A549 (cell line): Measurements from ENCODE around the gene TRIM25.

Source experiments
- CBX2 ChIP-seq: fragments of 200-600 bp; sonication (generic); IDR thresholded peaks from 2 replicates; pipeline ENCODE4 v1.6.1; 2016; ENCODE audit warnings: low read depth, mild to moderate bottlenecking, borderline replicate concordance
- CTCF ChIP-seq: fragments of >200 bp; sonication (Bioruptor Twin); formaldehyde crosslinking; IDR thresholded peaks from 3 replicates; pipeline ENCODE4 v1.5.1; 2016
- EP300 ChIP-seq, 2 experiments: fragments of >200 bp; sonication (Bioruptor Twin); formaldehyde crosslinking; IDR thresholded peaks; 2 replicates in 1 of 2; 3 replicates in 1 of 2; pipeline ENCODE4 v1.6.1; 2016 to 2017
- HOXA7 ChIP-seq: fragments of 250-450 bp; sonication (Bioruptor Pico); IDR thresholded peaks from 2 replicates; pipeline ENCODE4 v1.5.0; 2020; ENCODE audit warnings: mild to moderate bottlenecking, moderate library complexity
- MAZ ChIP-seq: fragments of 150-350 bp; IDR thresholded peaks from 2 replicates; pipeline ENCODE4 v1.6.1; 2014; ENCODE audit warnings: antibody characterized with exemption, low read depth, low read length, borderline replicate concordance
- POLR2A ChIP-seq: IDR thresholded peaks from 2 replicates; pipeline ENCODE4 v1.6.1; 2012; ENCODE audit warnings: mild to moderate bottlenecking, low read length
- RARB ChIP-seq: fragments of 250-450 bp; sonication (Bioruptor Pico); IDR thresholded peaks from 2 replicates; pipeline ENCODE4 v1.8.0; 2021; ENCODE audit warnings: mild to moderate bottlenecking, moderate library complexity
- RCOR1 ChIP-seq: fragments of 150-350 bp; IDR thresholded peaks from 2 replicates; pipeline ENCODE4 v1.6.1; 2014; ENCODE audit warnings: antibody characterized with exemption, low read length, low read depth
- RFX5 ChIP-seq: fragments of 450-650 bp; IDR thresholded peaks from 2 replicates; pipeline ENCODE4 v1.7.1; 2014; ENCODE audit warnings: antibody characterized with exemption, mild to moderate bottlenecking, moderate library complexity
- SMC3 ChIP-seq: fragments of >200 bp; sonication (Bioruptor Twin); formaldehyde crosslinking; IDR thresholded peaks from 3 replicates; pipeline ENCODE4 v1.6.1; 2018; ENCODE audit warnings: inconsistent platforms
- ZFP36 ChIP-seq: fragments of 450-650 bp; IDR thresholded peaks from 2 replicates; pipeline ENCODE4 v1.6.1; 2014; ENCODE audit warnings: borderline replicate concordance; ENCODE audit not compliant: partially characterized antibody
- TF ChIP-seq, protein P1 (sequence below): fragments of >200 bp; sonication (Bioruptor Twin); formaldehyde crosslinking; IDR thresholded peaks from 2 replicates; pipeline ENCODE4 v1.6.1; 2016
- TF ChIP-seq, protein P2 (sequence below): fragments of 450-650 bp; IDR thresholded peaks from 2 replicates; pipeline ENCODE4 v1.6.1; 2014; ENCODE audit warnings: antibody characterized with exemption
- TF ChIP-seq, protein P3 (sequence below): fragments of 200-600 bp; sonication (generic); IDR thresholded peaks from 2 replicates; pipeline ENCODE4 v1.6.1; 2016; ENCODE audit warnings: antibody characterized with exemption, mild to moderate bottlenecking, moderate library complexity

DNA sequence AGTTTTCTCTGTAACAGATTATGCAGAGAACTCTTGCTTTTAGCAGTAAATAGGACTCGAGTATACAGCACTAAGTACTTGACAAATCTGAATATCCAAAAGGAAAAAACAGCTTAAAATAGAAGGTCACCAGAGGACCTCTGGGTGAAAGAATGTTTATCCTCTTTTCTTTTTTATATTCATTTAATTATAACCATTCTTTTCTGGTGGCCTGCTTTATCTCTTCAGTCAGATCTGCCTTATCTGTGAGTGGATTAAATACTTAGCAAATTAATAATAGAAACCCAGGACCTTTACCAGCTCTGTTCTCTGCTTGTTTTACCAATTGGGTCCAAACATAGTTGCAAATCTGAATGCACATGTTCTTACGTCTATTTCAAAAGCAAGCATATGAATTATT, 71.3 kb downstream of the TRIM25 start:
- no peak for TF ChIP-seq ZFP36
- TF ChIP-seq POLR2A: no peak
- TF ChIP-seq EP300 (IDR thresholded peaks at IDR 0.05): no peak
- TF ChIP-seq RCOR1: no peak
- no peak for TF ChIP-seq CTCF
- no peak for TF ChIP-seq HOXA7 (CRISPR knock-in tag)
- TF ChIP-seq, protein P1, sequence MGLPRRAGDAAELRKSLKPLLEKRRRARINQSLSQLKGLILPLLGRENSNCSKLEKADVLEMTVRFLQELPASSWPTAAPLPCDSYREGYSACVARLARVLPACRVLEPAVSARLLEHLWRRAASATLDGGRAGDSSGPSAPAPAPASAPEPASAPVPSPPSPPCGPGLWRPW: no peak
- TF ChIP-seq, protein P2, sequence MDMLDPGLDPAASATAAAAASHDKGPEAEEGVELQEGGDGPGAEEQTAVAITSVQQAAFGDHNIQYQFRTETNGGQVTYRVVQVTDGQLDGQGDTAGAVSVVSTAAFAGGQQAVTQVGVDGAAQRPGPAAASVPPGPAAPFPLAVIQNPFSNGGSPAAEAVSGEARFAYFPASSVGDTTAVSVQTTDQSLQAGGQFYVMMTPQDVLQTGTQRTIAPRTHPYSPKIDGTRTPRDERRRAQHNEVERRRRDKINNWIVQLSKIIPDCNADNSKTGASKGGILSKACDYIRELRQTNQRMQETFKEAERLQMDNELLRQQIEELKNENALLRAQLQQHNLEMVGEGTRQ: no peak
- TF ChIP-seq CBX2: no peak
- no peak for TF ChIP-seq RFX5
- no peak for TF ChIP-seq SMC3
- TF ChIP-seq MAZ: no peak
- no peak for TF ChIP-seq RARB (CRISPR knock-in tag)
- TF ChIP-seq, protein P3, sequence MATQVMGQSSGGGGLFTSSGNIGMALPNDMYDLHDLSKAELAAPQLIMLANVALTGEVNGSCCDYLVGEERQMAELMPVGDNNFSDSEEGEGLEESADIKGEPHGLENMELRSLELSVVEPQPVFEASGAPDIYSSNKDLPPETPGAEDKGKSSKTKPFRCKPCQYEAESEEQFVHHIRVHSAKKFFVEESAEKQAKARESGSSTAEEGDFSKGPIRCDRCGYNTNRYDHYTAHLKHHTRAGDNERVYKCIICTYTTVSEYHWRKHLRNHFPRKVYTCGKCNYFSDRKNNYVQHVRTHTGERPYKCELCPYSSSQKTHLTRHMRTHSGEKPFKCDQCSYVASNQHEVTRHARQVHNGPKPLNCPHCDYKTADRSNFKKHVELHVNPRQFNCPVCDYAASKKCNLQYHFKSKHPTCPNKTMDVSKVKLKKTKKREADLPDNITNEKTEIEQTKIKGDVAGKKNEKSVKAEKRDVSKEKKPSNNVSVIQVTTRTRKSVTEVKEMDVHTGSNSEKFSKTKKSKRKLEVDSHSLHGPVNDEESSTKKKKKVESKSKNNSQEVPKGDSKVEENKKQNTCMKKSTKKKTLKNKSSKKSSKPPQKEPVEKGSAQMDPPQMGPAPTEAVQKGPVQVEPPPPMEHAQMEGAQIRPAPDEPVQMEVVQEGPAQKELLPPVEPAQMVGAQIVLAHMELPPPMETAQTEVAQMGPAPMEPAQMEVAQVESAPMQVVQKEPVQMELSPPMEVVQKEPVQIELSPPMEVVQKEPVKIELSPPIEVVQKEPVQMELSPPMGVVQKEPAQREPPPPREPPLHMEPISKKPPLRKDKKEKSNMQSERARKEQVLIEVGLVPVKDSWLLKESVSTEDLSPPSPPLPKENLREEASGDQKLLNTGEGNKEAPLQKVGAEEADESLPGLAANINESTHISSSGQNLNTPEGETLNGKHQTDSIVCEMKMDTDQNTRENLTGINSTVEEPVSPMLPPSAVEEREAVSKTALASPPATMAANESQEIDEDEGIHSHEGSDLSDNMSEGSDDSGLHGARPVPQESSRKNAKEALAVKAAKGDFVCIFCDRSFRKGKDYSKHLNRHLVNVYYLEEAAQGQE: no peak
